NCI-H1417 (cell line): ENCODE results near the gene DHCR7.
"Not testable (repeated sequence)": the region's sequence is repeated elsewhere in the genome, so short reads cannot be mapped to it uniquely, and the experiment has no call there.

ENCODE experiments used
- DNase-seq, 3 experiments: peaks; one replicate each; lab custom pipeline; 2025; lab: John Stamatoyannopoulos, UW

Gene DHCR7

DNA sequence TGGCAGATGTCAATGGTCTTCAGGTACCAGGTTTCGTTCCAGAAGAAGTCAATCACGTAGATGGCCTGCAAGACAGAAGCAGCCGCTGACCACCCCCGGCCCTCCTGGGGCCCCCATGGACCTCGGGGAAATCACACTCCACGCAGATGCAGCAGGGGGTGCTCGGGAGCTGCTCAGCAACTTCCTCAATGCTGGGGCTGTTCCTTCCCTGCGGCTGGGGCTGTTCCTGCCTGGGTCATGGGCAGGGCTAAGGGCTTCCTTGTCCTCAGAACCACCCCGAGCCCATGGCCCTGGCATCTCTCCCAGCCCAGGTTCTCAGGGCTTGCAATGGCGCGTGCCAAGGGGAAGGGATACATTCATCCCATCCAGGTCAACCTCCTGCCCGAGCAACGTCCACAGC, 10.3 kb downstream of the DHCR7 start:
- DNase-seq: no peak

DNA sequence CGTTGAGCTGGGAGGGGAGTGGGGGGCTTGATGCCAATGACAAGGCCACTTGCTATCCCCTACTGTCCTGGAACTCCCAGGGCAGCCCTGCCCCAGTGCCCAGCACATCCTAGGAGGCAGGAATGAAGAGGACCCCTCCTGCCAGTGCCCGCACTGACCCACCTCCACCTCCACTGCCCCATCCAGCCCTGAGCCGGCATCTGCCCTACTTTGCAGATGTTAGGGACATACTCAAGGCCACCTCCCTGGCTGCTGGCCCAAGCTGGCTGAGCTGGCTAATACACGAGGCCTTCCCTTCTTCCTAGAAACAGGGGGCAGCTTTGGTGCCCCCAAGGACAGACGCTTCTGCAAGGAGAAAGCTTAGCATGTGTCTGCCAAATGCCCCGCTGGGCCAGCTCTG, 10.8 kb downstream of the DHCR7 start:
- no peak for DNase-seq

DNA sequence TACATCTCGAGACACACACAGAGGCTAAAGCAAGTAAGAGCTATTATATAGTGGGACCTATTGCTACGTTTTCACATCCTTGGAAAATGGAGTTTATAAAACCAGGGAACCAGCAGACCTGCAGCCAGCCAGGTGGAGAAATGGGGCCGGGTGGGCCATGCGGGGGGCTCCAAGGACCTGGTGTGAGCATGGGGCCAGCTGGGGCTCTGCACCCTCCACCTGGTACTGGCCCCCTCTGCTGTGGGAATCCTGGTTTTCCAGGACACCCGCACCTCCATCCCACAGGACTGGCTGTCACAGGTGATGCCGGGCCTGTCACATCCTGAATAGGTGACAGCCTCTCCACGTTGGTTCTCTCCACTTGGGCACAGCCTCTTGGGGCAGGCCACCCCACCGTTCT, 11.3 kb downstream of the DHCR7 start:
- no peak for DNase-seq

DNA sequence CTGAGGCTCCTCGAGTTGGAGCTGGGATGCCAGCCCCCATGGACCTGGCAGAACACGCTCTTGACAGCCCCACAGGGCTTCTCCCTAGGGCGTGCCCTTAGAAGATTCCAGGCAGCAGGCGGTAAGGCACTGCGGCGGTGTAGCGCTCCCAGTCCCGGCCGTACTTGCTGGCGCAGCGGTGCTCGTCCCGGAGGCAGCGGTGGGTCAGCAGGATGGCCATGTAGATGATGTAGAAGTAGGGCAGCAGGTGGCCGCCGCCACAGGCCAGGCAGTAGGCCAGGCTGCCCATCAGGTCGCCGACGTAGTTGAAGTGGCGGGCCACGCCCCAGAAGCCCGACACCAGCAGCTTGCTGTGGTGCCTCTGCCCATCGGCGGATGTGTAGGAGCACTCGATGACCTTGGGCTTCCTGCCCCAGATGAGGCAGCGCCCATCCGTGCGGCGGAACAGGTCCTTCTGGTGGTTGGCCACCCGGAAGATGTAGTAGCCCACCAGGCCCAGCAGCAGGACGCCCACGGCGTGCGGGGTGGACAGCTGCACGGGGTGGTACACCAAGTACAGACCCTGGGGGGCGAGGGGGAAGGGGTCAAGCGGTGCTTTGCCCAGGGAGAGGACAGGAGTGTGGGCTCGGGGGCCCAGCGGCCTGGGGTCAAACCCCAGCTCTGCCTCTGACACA, 12.8 kb downstream of the DHCR7 start:
- no peak for DNase-seq

DNA sequence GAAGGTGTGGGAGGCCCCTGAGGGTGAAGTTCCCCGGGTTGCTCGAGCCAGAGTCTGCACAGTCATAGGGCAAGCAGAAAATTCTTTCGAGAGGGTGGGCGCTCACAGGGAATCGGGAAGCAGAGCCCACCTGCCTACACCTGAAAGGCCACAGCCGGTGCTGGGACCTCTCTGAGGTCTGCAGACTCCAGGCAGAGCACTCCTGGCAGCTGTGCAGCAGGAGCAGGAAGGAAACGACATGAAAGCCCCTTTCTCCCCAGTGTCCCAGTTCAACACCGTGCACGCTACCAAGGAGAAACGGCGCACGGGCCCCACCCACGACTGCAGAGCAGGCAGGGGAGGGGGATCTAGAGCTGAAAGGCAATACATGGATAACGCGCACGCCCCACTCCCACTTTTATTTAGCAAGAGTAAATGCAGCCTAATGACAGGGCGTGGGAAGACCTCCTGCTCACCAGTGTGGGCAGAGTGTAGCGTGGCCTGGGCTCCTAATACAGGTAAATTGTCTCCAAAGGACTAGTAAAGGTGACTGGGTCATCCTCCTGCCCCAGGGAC, 13.5 kb downstream of the DHCR7 start:
- DNase-seq: no peak

DNA sequence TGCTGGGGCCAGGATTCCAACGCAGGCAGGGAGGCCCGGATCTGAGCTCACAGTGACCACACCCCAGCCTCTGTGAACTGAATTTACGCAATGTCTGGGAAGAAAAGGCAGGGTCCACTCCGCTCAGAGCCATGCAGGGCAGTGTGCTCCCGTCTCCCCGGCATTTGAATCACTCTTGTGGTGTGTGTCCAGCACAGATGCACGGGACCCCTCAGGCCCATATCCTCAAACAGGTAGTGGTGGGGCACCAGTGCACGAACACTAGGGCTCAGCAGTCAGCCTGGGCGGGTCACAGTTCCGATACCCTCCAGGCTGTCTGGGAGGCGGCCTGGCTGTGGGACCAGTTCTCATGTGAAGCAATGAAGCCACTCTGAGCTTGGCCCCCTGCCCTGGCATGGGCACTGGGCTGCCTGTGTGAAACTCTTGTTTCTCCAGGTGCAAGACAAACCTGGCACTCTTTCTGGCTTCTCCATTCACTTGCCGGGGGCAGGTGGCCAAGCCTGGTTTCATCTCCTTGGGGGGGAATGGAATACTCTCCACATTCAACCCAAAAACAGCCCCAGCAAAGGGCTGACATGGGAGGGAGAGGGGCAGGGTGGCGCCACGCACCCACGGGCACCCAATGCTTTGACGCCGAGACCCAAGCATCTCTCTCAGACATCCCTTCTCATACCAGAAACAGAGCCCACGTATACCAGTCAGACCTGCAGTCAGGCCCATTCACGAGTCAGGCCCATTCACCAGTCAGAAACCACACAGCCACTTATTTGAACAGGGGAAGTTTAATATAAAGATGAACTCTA, 14.3 kb downstream of the DHCR7 start:
- no peak for DNase-seq

DNA sequence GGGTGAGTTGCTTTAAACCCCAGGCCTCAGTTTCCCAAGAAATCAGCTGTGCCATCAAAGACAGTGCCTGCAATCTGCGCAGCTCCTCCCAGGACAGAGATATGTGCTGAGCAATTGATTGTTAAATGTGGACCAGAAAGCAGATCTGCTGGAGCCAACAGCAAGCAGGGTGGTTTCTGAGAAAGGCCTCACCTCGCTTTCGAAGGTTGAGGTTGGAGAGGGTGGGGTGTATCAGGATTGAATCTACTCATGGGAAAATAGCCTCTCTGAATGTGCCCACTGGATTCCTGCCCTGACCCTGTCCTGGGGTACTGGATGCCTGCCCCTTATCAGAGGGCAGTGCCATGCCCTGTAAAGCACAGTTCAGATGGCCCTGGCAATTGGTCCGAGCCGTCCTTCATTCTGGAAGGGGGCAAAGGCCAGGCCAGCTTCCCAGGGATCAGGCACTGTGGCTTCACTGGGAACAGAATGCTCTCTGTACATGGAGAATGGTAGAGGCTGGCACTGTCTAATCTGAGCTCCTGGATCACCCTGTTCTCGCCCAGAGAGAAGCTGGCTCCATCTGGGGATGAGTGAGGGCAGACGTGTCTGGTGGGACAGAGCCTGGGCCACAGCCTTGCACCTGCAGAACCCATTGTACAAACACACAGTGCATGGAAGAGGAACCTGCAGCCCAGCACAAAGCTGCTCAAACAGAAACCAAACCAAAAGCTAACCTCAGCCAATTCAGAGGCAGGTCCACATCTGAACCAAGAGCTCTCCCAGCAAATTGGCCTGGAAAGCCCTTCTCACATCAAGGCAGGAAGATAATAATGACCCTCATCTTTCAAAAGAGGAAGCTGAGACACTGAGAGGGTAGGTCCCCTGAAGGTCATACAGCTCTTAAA, 15.2 kb downstream of the DHCR7 start:
- no peak for DNase-seq

DNA sequence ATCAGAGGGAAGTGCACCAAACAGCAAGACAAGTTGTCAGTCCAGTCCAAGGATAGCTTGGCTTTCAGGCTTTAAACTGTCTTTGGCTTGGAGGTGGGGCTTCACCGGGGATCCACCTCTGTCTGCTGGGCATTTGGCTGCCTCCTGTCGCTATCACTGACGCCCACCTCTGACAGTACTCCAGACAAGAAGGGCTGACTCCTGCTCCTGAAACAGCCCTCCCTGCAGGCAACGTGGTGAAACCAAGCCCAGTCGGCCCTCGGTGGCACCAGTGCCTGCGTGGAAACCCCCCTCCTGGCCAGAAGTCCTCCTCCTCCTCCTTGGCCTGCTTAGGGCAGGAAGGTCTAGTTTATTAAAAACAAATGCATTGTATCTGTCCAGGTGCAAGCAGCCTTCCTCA, 16.9 kb downstream of the DHCR7 start:
- no peak for DNase-seq

DNA sequence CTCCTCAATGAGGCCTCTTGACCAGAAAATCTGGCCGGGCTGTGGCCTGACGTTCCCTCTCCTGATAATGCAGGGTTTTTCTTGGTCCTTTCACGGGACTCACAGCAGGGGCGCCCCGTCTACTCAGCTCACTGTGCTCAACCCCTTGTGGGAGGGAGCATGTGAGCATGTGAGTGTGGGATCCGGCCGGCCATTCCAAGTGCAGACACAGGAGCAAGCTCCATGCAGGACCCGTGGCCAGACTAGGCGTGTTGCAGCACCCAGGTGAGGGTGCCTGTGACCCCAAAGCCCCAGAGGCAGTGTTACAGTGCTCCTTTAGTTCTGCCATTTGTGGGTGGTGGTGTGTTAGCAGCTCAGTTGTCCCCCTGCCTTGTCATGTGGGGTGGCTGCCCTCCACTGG, 18.0 kb downstream of the DHCR7 start:
- DNase-seq: no peak

DNA sequence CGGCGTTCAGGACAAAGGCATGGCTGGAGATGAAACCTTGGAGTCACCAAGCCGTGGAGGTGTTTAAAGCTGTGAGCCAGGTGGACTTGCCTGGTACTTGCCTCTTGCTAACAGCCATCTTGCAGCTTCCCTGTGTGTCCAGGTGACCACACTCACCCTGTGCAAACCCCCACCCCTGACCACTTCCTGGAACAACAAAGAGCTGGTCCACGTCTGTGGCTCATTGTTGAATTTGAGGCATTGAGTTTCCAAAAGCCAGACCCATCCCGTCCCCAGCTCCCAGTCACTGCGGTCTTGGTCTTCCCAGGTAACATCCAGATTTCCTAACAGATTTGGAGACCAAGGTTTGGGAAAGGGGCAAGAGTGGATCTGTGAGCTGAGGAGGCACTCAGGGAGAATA, 18.5 kb downstream of the DHCR7 start:
- DNase-seq: no peak

DNA sequence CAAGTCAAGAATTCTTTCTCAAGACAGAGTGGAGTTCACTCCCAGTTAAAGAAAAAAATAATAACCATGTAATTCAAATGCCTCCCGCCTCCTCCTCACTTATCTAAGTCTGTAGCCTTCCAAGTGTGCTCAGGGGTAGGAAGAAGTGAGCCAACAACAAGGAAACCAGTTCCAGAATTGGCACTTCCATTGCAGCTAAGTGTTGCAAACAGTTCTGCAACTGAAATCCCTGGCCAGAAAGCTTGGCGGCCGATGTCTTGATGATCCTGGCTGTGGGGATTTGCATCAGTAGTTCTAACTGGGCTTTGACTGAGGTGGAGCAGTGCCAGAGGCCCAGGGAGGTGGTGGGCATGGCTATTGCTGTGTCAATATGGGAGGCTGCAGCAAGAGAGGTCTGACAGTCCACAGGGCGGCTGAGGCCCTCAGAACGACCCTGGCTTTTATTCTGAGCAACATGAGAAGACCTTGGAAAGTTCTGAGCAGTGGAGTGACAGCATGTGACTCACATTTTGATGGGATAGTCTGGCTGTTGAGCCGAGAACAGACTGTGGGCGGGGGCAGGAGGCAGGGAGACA, 19.2 kb downstream of the DHCR7 start:
- DNase-seq: no peak

DNA sequence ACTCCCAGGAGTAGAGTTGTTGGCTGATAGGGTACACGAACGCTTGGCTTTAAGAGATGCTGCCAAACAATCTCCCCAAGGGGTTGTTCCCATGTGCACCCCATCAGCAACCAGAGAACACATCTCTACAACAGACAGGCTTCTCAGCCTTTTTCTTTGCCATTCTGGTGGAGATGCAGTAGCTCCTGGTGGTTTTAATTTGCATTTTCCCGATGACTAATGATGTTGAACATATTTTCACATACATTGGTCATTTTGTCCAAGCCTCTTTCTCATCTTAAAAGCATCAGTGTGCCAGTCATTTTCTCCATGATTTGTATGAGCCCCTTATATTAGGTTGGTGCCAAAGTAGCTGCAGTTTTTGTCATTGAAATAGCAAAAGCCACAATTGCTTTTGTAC, 21.8 kb downstream of the DHCR7 start:
- no peak for DNase-seq

DNA sequence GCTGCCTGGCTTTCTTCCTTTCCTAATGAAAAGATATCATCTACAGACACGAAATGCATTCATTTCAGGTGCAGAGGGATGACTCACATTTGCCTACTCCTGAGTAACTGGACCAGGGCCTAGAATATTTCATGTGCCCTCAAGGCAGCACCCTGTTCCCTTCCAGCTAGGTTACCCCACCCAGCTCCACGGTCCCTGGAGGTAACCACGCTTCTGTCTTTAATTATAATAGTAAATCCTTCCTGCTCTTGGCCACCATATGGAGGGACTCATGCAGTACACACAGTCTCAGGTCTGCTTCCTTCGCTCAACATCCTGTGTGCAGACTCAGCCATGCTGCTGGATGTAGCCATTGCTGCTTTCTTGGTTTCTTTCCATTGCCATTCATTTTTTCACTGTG, 22.3 kb downstream of the DHCR7 start:
- no peak for DNase-seq

DNA sequence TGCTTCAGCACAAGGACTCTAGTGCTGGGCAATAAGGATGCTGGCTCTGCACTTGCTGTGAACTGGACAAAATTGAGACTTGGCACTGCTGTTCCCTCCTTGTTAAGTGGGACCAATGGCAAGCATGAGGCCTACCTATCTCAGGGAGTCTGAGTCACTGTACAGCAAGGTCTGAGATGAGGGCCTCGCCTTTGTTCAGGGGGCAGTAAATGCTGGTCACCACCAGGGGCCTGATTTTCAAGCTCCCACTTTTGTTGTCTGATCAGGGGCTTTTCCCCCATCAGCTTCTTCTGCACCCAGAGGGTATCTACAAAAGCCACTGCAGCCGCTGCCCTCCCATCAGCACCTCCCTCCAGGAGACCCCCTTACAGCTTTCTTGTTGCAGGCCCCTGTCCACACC, 22.8 kb downstream of the DHCR7 start:
- DNase-seq: no peak

DNA sequence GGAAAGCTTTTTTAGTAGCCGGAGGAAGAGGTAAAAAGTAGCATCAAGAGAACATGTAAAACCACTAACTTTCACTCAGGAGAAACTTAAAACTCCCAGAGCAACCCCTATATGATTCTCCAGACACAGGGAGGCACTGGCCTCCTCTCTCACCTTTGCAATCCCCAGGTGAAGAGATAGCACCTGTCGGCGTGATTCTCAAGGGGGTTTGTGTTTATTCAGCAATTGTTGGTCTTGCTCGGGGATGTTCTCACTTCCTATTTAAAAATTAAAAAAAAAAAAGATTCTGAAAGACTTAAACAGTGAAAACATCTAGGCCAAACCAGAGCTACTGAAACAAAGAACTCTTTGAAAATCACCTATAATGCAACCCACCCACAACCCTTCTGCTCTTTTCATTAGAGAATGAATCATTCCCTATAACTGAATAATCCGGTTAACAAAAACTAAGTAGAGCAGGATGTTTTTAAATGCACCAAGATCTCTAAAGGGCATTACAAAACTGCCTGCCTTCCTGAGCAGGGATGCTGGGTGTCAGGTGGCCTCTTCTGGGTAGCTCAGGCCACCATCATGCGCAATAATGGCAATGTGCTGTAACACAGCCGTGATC, 24.9 kb downstream of the DHCR7 start:
- peak in 1 of 3 experiments; percentile 26 for DNase-seq

DNA sequence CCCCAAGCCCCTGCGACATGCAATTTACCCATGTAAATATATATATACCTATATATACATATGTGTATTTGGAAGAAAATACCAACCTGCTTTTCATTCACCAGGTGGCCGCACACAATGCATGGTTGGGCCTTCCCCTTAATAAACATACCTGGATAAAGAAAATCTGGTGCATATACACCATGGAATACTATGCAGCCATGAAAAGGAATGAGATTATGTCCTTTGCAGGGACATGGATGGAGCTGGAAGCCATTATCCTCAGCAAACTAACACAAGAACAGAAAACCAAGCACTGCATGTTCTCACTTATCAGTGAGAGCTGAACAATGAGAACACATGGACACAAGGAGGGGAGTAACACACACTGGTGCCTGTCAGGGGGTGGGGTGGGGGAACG, 25.9 kb downstream of the DHCR7 start:
- DNase-seq: not testable (repeated sequence)

DNA sequence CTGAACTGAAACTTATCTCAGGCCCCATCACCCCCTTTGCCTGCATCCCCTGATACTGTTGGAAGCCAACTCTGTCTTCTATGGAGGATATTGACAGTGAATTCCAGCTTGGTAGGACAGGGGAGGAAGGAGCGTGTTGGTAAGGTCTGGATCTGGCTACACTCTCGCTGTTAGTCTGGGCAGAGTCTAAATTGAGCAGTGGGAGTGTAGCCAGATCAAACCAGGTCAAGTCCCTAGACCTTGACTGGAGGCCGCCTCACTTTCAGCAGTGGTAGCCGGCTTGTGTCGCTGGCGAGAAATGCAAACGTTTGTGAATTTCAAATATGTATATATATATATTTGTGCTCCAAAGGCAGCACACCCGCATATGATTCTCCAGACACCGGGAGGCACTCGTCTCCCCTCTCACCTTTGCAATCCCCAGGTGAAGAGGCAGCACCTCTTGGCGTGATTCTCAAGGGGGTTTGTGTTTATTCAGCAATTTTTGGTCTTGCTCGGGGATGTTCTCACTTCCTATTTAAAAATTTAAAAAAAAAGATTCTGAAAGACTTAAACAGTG, 26.7 kb downstream of the DHCR7 start:
- DNase-seq: no peak

DNA sequence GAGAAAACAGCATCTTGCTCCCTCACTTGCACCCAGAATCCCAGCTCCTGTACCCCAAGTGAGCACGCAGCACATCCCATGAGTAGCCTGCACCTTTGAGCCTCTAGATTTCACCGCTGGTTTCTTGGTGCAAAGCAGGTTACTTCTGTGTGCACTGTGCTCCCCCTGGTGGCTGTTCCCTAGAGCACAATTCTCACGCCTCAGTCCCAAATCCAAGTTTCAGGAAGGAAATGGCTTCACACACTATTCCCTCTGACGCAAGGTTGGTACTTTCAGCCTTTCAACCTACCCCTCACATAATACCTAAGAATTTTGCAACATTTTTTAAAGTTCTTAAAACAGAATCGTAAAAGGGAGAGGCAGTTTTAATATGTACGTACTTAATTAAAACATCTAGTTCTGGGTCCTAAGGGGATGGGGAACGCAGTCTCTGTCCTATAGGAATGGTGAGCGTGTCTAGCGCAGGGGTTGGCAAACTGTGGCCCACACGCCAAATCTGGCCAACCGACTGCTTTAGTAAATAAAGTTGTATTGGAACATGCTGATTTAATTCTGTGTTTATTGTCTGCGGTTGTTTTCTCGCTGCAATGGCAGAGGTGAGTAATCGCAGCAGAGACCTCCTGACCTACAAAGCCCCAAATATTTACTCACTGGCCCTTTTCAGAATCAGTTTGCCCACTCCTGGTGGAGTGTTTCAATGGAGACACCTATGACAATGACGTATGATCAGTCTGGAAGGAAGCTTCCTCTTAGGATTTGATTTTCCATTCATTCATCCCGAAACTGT, 27.5 kb downstream of the DHCR7 start:
- peak; percentile 41 to 85 (median 61) for DNase-seq

DNA sequence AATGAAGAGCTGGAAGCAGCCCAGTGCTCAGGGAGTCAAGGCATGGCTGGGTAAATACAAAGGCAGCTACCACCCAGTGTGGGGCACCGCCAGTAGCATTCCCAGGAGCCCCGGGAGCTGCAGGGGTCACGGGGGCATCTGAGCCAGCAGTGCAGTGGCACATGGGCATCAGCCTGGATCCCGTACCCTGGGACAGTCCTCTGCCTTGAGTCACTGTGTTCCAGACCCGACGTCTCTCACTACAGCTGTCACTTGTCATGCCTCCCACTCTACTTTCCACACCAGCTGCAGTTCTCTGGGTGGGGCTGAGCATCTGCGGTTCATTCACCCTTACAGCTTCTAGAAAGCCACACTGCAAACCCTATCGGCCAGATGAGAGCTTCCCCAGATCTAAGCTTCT, 29.6 kb downstream of the DHCR7 start:
- peak in 1 of 3 experiments; percentile 21 for DNase-seq

DNA sequence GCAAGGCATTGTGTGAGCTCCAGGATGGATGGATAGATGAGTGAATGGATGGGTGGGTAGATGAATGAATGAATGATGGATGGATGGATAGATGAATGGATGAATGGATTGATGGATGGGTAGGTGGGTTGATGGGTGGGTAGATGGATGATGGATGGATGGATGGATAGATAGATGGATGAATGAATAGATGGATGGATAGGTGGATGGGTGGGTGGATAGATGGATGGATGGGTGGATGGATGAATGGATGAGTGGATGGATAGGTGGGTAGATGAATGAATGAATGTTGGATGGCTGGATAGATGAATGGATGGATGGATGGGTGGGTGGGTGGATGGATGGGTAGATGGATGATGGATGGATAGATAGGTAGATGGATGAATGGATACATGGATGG, 33.5 kb downstream of the DHCR7 start:
- no peak for DNase-seq
